HG02678 (cell line): Measurements from ENCODE around the gene RFX4.
"Not testable (repeated sequence)": the region's sequence is repeated elsewhere in the genome, so short reads cannot be mapped to it uniquely, and the experiment has no call there.

Source experiments
- ATAC-seq: cut with Tn5 transposase; IDR thresholded peaks from one replicate; pipeline ENCODE4 v1.9.1; 2021; ENCODE audit warnings: mild to moderate bottlenecking, moderate library complexity; ENCODE audit not compliant: unreplicated experiment

Gene RFX4

GRCh38 chr12:106724116-106724515 lies 141.3 kb downstream of the RFX4 start:
- no peak for ATAC-seq

GRCh38 chr12:106724934-106725333 lies 142.1 kb downstream of the RFX4 start:
- no peak for ATAC-seq

GRCh38 chr12:106726603-106727202 lies 143.9 kb downstream of the RFX4 start:
- not testable (repeated sequence) for ATAC-seq

GRCh38 chr12:106729611-106730010 lies 146.8 kb downstream of the RFX4 start:
- no peak for ATAC-seq

GRCh38 chr12:106732890-106733289 lies 150.1 kb downstream of the RFX4 start:
- no peak for ATAC-seq

- no peak for ATAC-seq
Measured at GRCh38 chr12:106733660-106734059, 150.9 kb downstream of the RFX4 start.

- ATAC-seq: no peak
Measured at GRCh38 chr12:106736051-106736957, 153.5 kb downstream of the RFX4 start.

GRCh38 chr12:106739318-106739717 lies 156.5 kb downstream of the RFX4 start:
- ATAC-seq: no peak

GRCh38 chr12:106739815-106740530 lies 157.2 kb downstream of the RFX4 start:
- ATAC-seq: no peak

- ATAC-seq: no peak
Measured at GRCh38 chr12:106740818-106741217, 158.0 kb downstream of the RFX4 start.

- no peak for ATAC-seq
Measured at GRCh38 chr12:106741247-106741646, 158.4 kb downstream of the RFX4 start.

- no peak for ATAC-seq
Measured at GRCh38 chr12:106743270-106743988, 160.6 kb downstream of the RFX4 start.

GRCh38 chr12:106744600-106744999 lies 161.8 kb downstream of the RFX4 start:
- ATAC-seq: no peak

GRCh38 chr12:106745181-106745745 lies 162.5 kb downstream of the RFX4 start:
- ATAC-seq: no peak

- no peak for ATAC-seq
Measured at GRCh38 chr12:106747973-106748436, 165.2 kb downstream of the RFX4 start.

GRCh38 chr12:106750524-106750923 lies 167.7 kb downstream of the RFX4 start:
- ATAC-seq: no peak

- ATAC-seq: peak; percentile 99
Measured at GRCh38 chr12:106753526-106753925, 170.7 kb downstream of the RFX4 start.

- no peak for ATAC-seq
Measured at GRCh38 chr12:106754331-106754730, 171.5 kb downstream of the RFX4 start.

GRCh38 chr12:106757623-106758348 lies 175.0 kb downstream of the RFX4 start:
- no peak for ATAC-seq
